ENCODE results near the gene TSPAN32.
"Not testable (repeated sequence)": the region's sequence is repeated elsewhere in the genome, so short reads cannot be mapped to it uniquely, and the experiment has no call there.

TSPAN32 gene

DNA sequence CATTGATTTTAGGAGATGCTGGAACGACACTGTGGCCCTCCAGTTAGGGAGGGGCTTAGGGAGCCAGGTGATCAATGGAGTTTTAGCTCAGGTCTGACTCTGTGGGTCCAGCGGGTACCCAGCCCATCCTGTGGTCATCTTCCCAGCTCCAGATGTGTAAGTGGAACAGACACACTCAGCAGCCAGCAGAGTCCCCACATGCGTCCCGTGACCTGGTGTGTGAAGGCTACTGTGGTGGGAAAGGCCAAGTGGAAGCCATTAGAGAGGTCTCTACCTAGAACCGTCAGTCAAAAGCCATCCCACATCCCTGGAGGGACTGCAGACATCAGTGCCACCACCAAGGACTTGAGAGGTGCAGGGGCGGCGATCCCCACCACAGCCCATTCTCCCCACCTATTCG lies 55.4 kb downstream of the TSPAN32 start:
- Histone ChIP-seq H3K36me3 (replicated peaks; ENCODE audit: low read depth, low read length) (no peaks in the 10 kb centered on the region), H3K9ac (ENCODE audit: low read length) (no peak overlapping the region), H4K20me1 (ENCODE audit: insufficient read depth, low read length) (no peaks in the 10 kb centered on the region), H3K4me1 (ENCODE audit: low read length) (no peaks in the 10 kb centered on the region), H3K79me2 (ENCODE audit: low read length) (no peaks in the 10 kb centered on the region), H3K9me3 (ENCODE audit: insufficient read depth, low read length) (no peaks in the 10 kb centered on the region), H3K4me3 (ENCODE audit: low read length) (no peak overlapping the region), H3K27ac (ENCODE audit: low read length) (no peak overlapping the region), H2AFZ (ENCODE audit: low read depth, low read length) (no peak overlapping the region), H3K4me2 (ENCODE audit: low read length) (no peak overlapping the region), H3K27me3 (ENCODE audit: low read depth, low read length) (no peaks in the 10 kb centered on the region)
- no peak for TF ChIP-seq EZH2phosphoT487 (IDR thresholded peaks at IDR 0.05; ENCODE audit: low read depth)

GRCh38 chr11:2357651-2358050 lies 55.8 kb downstream of the TSPAN32 start:
- not testable (repeated sequence) for H4K20me1 ChIP-seq (ENCODE audit: insufficient read depth, low read length); H2AFZ ChIP-seq (ENCODE audit: low read depth, low read length); H3K36me3 ChIP-seq (replicated peaks; ENCODE audit: low read depth, low read length); H3K79me2 ChIP-seq (ENCODE audit: low read length); H3K4me2 ChIP-seq (ENCODE audit: low read length); H3K27me3 ChIP-seq (ENCODE audit: low read depth, low read length); H3K27ac ChIP-seq (ENCODE audit: low read length); H3K9ac ChIP-seq (ENCODE audit: low read length); H3K9me3 ChIP-seq (ENCODE audit: insufficient read depth, low read length); H3K4me1 ChIP-seq (ENCODE audit: low read length); H3K4me3 ChIP-seq (ENCODE audit: low read length)

- H4K20me1 ChIP-seq (ENCODE audit: insufficient read depth, low read length), result no peaks in the 10 kb centered on the region
- no peaks in the 10 kb centered on the region for H3K36me3 ChIP-seq (replicated peaks; ENCODE audit: low read depth, low read length)
- H2AFZ ChIP-seq (ENCODE audit: low read depth, low read length), result no peak overlapping the region
- no peaks in the 10 kb centered on the region for H3K9me3 ChIP-seq (ENCODE audit: insufficient read depth, low read length)
- H3K27me3 ChIP-seq (ENCODE audit: low read depth, low read length), result no peaks in the 10 kb centered on the region
- no peak overlapping the region for H3K4me2 ChIP-seq (ENCODE audit: low read length)
- H3K4me1 ChIP-seq (ENCODE audit: low read length), result no peaks in the 10 kb centered on the region
- no peak overlapping the region for H3K9ac ChIP-seq (ENCODE audit: low read length)
- H3K4me3 ChIP-seq (ENCODE audit: low read length), result no peak overlapping the region
- no peaks in the 10 kb centered on the region for H3K79me2 ChIP-seq (ENCODE audit: low read length)
- H3K27ac ChIP-seq (ENCODE audit: low read length), result no peak overlapping the region
- TF ChIP-seq EZH2phosphoT487 (IDR thresholded peaks at IDR 0.05; ENCODE audit: low read depth), result no peak
- TF ChIP-seq, protein P1, sequence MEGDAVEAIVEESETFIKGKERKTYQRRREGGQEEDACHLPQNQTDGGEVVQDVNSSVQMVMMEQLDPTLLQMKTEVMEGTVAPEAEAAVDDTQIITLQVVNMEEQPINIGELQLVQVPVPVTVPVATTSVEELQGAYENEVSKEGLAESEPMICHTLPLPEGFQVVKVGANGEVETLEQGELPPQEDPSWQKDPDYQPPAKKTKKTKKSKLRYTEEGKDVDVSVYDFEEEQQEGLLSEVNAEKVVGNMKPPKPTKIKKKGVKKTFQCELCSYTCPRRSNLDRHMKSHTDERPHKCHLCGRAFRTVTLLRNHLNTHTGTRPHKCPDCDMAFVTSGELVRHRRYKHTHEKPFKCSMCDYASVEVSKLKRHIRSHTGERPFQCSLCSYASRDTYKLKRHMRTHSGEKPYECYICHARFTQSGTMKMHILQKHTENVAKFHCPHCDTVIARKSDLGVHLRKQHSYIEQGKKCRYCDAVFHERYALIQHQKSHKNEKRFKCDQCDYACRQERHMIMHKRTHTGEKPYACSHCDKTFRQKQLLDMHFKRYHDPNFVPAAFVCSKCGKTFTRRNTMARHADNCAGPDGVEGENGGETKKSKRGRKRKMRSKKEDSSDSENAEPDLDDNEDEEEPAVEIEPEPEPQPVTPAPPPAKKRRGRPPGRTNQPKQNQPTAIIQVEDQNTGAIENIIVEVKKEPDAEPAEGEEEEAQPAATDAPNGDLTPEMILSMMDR (IDR thresholded peaks at IDR 0.05; ENCODE audit: low read depth, low read length), result no peak
Measured at GRCh38 chr11:2358754-2359442, 57.1 kb downstream of the TSPAN32 start.

DNA sequence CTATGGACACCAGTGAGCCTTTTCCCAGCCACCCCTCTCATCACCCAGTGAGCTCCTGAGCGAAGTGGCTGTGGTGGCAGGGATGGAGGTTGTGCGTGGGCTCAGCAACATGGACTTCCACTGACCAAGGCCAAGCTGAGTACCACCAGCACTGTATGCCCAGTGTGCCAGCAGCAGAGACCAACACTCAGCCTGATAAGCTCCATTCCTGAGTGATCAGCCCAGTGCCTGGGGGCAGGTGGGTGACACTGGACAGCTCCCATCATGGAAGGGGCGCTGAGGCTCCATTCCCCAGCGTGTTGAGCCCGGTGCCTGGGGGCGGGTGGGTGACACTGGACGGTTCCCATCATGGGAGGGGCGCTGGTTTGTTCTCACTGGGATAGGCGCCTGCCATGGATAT lies 57.7 kb downstream of the TSPAN32 start:
- no peak for TF ChIP-seq EZH2phosphoT487 (IDR thresholded peaks at IDR 0.05; ENCODE audit: low read depth)
- Histone ChIP-seq H2AFZ (ENCODE audit: low read depth, low read length) (no peak overlapping the region), H3K4me3 (ENCODE audit: low read length) (no peak overlapping the region), H3K27ac (ENCODE audit: low read length) (no peak overlapping the region), H3K9ac (ENCODE audit: low read length) (no peak overlapping the region), H3K79me2 (ENCODE audit: low read length) (no peaks in the 10 kb centered on the region), H4K20me1 (ENCODE audit: insufficient read depth, low read length) (no peaks in the 10 kb centered on the region), H3K36me3 (replicated peaks; ENCODE audit: low read depth, low read length) (no peaks in the 10 kb centered on the region), H3K4me1 (ENCODE audit: low read length) (no peaks in the 10 kb centered on the region), H3K27me3 (ENCODE audit: low read depth, low read length) (no peaks in the 10 kb centered on the region), H3K9me3 (ENCODE audit: insufficient read depth, low read length) (no peaks in the 10 kb centered on the region), H3K4me2 (ENCODE audit: low read length) (no peak overlapping the region)

DNA sequence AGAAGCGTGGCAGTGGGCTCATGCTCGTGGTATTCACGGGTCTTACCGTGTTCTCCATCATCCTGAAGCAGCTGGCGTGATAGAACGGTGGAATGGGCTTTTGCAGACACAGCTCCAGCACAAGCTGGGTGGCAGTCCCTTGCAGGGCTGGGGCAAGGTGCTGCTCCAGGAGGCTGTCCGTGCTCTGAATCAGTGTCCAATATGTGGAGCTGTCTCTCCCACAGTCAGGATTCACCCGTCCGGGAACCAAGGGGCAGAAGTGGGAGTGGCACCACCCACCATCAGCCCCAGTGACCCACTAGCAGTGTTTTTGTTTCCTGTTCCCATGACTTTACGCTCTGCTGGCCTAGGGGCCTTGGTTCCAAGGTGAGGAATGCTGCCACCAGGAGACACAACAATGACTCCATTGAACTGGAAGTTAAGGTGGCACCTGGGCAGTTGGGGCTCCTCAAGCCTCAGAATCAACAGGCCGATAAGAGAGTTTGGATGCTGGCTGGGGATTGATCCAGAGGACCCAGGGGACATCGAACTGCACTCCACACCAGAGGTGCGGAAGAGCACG lies 58.3 kb downstream of the TSPAN32 start:
- Histone ChIP-seq H3K4me2 (ENCODE audit: low read length) (no peak overlapping the region), H3K79me2 (ENCODE audit: low read length) (no peaks in the 10 kb centered on the region), H3K27me3 (ENCODE audit: low read depth, low read length) (no peaks in the 10 kb centered on the region), H2AFZ (ENCODE audit: low read depth, low read length) (no peak overlapping the region), H3K4me3 (ENCODE audit: low read length) (no peak overlapping the region), H3K9ac (ENCODE audit: low read length) (no peak overlapping the region), H3K9me3 (ENCODE audit: insufficient read depth, low read length) (no peaks in the 10 kb centered on the region), H3K36me3 (replicated peaks; ENCODE audit: low read depth, low read length) (no peaks in the 10 kb centered on the region), H4K20me1 (ENCODE audit: insufficient read depth, low read length) (no peaks in the 10 kb centered on the region), H3K27ac (ENCODE audit: low read length) (no peak overlapping the region), H3K4me1 (ENCODE audit: low read length) (no peaks in the 10 kb centered on the region)
- no peak for TF ChIP-seq EZH2phosphoT487 (IDR thresholded peaks at IDR 0.05; ENCODE audit: low read depth)
- TF ChIP-seq, protein P1 (IDR thresholded peaks at IDR 0.05; ENCODE audit: low read depth, low read length), result no peak

All from OCI-LY3 (cell line).